Ammon's horn (tissue), 1 donor: ENCODE results near the gene JARID2.

Experiments
- DNase-seq: peaks from one replicate; pipeline ENCODE4 v3.0.0-alpha.2; 2016; ENCODE audit warnings: low spot score

JARID2 gene

DNA sequence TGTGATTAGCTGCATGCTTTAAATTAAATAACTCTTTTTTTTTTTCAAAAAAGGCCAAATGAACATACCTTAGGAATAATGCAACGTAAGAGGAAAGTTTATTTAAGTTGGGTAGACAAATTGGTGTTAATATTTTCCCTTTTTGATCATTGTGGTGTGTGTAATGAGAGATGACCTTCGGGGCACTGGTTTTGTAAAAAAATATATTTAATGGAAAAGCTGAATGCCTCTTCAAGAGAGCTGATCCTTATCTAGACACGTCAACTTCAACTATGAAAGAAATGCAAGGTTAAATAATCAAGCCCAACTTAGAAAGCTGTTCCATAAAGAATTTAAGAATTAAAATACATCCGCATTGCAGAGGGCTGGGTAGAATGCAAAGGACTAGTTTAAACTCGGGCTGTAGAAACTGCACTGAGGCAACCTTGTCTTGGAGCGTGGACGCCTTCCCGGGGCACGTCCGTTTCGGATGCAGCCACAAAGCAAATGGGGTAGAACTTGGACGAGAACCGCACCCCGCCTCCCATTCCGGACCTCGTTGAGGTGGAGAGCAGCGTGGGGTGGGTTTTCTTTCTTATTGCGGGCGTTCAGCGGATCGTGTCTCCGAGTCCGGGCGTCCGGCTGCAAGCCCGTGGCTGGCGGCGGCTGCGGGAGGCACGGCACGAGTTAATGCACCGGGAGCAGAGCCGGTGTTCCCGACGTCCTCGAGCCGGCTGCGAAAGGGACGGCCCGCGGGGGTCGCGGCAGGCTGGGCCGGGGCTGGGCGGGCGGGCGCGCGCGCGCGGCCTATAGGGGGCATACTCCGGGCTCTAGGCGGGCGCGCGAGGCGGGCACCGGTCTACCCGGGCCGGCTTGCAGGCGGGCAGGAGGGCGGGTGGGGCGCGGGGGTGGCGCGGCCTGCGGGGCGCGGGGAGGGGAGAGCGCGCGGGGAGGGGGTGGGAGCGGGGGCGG, 1.9 kb downstream of the JARID2 start:
- DNase-seq = peak; percentile 54

DNA sequence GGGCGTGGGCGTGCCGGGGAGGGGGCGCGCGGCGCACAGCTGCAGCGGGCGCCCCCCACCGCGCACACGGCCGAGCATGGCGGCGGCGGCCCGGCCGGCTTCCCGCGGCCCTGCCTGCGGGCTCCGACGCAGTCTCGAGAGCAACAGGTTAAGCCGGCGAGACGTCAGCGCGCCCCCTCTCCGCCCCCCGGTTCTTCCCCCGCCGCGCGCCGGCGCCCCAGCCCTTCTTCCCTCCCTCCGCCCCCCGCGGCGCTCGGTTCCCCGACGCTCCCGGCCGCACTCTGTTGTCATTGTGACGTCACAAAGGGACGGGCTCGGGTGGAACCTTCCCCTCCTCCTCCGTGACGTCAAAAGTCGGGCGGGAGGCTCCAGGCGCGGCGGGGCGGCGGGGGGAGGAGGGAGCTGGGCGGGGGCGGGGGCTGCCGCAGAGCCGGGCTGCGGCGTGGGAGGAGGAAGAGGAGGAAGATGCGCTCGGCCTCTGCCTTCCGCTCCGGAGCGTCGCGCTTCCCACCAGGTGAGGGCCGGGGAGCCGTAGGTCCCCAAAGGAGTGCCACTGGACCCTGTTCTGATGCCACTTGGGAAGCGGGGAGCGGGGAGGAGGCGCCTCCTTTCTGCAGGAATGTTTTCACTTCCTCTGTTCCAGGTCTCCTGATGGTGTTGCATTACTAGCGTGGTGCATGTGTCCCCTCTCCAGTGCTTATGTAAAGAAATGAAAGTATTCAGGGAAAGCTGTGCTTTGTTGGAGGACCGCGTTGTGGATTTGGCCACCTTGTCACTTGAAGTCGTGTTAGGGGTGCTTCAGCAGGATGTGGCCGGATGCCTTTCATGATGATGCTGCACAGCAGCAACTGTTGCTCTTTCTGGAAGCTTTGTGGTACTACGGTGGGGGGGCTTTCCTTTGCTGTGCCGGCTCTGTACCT, 2.8 kb downstream of the JARID2 start:
- DNase-seq = peak; percentile 96

DNA sequence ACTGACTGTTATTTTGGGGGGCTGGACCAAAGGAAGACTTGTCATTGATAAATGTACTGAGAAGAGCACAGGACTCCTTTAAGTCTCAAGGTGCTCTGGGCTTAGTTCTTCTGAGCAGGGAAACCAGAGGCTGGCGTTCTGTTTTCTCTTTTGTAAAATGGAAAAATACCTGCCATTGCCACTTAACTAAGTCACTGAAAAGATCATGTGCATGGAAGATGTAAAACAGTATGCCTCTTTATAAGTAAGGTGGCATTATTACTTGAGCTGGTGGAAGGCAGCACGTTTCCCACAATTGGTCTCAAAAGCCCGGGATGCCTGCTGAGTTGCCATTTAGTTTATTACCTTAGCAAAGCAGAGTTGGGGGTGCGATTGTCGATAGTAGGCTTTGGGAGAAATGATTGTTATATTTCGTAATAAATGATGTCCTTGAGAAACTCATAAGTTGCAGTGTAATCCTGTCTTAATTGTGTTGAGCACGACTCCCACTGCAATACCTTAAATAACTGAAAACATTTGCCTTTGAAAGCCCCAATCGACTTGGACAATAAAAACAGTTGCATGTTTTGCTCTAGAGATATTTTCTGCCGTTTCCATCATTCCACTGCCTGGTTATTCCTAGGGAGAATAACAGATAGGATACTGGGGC, 3.6 kb downstream of the JARID2 start:
- no peak for DNase-seq

DNA sequence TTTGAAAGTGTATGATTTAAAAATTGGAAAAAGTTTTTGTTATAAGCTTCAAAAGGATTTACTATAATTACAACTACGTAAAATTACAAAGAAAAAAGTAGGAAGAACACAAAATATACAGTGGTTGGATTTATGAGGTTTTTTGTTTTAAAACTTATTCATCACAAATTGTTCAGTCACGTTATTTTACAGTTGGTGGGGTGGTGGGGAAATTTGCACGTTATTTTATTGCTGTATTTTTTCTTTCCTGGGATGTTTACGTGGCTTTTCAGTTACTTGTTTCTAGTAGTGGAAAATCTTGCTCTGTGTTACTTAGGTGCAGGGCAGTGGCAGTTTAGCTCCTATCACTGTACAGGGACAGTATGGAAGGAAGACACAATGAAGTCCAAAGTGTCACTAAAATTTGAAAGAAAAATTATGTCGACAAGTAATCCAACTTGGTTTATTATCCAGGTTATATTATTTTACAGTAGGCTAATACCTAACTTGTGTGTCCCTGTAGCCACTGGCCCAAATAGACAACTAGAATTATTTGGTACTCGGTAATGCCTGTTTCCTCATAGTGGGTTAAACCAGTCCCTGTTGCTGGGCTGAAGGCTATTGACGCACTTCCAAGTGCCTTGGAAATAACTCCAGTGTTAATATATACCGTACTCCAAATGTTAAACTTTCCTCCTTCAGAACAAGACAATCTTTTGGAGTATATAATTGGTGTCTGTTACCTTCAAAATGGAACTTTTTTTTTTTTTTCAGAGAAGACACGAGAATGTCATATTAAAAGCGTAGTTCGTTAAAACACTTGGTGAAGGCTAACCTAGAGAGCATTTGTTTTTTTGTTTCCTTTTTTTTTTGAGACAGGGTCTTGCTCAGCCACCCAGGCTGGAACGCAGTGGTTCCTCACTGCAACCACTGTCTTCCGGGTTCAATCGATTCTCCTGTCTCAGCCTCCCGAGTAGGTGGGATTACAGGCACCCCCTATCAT, 4.6 kb downstream of the JARID2 start:
- no peak for DNase-seq

DNA sequence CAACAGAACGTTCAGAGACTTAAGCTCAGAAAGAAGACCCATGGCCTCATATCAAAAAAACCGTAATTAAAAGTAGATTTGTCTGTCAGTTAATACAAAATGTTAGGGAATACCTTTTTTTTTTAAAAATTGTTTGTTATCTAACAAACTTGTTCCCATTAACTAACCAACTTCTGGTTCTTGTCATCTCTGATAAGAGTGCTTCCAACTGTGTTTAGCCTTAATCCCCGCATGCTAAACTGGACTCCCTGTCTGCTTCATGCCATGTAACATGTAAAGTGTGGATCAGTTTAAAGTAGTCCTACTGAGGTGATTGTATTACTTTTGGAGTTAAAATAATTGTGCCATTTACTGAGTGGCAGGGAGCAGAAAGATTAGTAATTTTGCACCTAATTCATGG, 6.3 kb downstream of the JARID2 start:
- no peak for DNase-seq

DNA sequence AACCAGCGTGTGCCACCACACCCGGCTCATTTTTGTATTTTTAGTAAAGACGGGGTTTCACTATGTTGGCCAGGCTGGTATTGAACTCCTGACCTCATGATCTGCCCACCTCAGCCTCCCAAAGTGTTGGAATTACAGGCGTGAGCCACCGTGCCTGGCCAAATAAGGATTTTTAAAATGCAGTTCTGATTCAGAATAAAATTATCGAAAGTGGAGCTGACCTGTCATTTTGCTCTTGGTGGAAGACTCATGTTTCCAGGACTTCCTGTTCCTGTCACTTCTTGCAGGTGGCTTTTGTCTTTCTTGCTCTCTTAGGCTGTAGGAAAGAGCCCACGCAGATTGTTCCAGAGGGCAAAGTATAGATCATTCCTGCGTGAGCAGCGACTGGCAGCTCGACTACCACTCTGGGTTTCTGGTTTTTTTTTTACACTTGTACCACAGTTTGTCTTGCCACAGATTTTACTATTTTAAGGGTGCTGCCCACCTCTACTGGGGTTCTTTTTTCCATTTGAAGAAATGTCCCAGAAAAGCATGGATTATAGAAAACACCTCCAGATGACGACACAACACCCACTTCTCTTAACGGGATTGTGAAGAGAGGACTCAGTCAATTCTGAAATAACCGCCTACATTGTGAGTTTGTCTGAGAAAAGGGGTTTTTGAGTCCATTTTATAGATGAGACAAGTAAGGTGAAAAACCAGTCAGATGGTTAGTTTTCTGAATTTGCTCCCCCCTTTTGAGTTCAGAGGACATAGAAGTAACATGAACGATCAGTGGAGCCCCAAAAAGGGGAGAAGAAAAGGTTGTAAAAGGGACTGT, 7.5 kb downstream of the JARID2 start:
- DNase-seq = no peak

DNA sequence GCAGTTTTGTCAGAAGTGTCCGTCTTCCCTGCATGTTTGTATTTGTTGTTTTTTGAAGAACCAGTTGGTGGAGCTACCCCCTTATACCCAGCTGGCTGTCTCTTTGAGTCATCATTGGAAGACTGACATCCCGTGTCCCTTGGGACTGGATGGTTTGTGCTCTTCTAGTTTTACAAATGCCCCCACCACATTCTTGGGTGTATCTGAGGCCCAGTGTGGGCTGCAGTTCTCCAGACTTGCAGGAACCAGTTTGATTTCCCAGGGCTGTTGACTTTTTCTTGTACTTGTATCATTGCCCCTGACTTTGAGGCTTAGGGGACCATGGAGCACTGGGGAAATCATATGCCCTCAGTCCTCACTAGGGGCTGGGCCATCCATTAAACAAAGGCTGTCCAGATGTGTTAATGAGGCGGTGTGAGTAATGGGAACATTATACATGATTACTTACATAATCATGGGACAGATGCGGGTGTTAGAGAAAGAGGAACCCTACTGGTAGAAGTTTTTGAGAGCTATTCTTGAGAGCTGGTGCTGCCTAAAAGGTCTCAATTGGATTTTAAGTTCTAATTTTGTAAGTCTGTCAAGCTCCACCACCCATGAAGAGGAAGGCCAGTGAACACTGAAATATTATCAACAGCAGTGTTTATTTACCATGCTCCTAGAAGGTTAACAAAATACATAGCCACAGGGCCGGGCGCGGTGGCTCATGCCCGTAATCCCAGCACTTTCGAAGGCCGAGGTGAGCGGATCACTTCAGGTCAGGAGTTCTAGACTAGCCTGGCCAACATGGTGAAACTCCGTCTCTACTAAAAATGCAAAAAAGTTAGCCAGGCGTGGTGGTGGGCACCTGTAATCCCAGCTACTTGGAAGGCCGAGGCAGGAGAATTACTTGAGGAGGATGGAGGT, 8.5 kb downstream of the JARID2 start:
- DNase-seq = peak; percentile 78

DNA sequence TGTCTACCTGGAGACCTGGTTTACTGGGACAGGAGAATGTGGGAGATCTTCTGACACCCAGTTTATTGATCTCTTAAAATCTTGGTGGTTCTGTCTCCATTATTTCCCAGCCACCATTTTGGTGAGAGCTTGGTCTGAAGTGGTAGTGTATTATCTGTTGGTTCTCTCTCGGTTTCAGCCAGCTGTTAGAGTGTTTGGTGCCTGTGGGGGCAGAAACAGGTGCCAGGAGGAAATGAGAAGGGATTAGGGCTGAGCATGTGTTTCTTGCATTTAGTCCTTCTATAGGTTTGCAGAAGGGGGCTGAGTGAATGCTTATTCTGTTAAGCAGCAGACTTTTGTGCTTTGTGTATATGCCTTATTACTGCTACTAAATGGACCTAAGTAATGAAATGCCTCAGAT, 9.6 kb downstream of the JARID2 start:
- no peak for DNase-seq

DNA sequence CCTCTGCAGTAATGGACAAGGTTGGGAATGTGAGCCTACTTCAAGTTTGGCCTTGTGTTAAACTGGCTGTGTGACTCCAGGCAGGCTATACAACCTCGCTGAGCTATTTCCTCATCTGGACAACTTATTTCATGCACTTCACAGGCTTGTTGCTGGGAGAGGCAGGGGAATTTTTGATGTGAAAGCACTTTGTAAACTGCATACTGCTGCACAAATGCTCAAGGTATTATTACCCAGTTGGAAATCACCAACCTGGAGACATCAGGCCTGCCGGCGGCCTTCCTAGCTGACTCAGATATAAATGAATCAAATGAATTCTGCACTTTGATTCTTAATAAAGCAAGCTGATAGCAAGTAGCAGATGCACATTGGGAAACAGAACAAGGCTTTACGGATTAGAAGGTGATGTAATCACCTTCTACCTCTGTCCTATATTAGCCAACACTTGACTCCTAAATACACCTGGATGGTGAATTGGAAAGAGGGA, 10.1 kb downstream of the JARID2 start:
- DNase-seq = no peak

DNA sequence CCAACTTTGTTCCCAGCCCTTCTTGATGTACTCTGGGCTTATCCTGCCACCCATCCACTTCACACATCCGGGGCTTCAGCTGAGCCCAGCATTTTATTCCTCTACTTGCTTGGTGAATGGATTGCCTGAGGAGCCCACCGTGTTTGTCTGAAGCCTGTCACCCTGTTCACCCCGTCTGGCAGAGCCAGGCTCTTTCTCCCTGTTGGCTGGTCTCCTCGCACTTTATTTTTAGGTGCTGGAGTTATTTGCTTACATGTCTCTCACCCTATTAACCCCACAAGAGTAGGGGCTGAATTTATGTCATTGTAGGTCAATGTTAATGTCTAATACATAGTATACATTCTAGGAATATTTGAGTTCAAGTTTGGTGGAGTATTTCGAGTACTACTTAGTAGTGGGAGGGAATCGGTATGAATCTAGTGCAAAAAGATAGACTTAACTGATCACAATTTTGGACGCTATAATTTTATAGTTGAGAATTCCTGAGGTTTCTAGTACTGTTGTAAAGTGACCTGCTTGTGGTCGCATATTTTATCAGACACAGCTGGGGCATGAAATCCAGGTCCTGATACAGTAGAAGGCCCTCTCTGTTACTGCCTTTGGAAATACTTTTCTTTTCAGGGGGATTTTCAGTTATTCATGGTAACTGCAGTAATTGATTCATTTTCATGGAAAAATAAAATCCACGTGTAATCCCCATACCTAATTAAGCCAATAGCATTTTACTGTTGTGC, 10.8 kb downstream of the JARID2 start:
- DNase-seq = no peak

DNA sequence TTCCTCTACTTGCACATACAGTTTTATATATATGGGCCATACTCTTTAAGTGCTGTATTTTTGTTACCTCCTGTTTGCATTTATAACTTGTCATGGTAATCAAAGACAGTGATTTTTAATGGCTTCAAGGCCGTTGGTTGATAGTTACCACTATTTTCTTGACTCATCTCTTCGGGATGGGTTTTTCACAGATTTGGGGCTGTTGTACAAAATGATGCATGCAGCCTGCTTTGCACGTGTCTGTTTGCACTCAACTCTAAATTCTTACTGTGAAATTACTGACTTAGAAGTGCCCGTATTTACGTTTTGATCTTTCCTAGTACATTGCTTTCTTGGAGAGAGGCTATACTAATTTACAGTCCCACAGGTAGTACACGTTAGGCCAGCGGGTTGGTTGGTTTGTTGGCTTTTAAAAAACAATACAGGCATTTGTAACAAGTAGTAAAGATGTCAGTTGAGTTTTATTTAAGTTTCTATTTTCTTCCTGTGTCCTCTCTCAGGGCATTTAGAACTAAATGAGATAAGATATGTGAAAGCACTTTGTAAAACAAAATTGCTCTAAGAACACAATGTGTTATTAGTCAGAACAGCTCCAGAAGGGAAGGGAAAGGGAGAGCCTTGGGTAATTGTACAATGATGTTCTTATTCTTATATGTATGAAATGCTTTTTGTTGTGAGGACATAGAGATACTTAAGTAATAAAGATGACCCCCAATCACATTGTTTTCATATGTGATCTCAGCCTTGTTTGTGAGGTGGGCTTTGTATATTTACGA, 11.7 kb downstream of the JARID2 start:
- no peak for DNase-seq

DNA sequence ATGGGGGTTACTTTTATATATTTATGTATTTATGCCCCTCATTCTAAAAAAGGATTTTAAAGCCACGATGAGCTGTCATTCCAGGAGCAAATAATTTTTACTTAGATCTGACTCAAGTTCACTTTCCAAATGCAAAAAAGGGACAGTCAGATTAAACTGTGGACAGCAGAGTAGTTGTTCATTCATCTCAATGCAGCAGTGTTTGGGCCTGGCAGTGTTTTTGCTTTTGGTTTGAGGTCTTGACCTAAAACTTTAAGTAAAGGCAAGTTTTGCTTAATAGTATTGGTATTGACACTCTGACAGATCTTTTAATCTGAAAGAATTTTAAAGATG, 13.9 kb downstream of the JARID2 start:
- peak; percentile 54 for DNase-seq

DNA sequence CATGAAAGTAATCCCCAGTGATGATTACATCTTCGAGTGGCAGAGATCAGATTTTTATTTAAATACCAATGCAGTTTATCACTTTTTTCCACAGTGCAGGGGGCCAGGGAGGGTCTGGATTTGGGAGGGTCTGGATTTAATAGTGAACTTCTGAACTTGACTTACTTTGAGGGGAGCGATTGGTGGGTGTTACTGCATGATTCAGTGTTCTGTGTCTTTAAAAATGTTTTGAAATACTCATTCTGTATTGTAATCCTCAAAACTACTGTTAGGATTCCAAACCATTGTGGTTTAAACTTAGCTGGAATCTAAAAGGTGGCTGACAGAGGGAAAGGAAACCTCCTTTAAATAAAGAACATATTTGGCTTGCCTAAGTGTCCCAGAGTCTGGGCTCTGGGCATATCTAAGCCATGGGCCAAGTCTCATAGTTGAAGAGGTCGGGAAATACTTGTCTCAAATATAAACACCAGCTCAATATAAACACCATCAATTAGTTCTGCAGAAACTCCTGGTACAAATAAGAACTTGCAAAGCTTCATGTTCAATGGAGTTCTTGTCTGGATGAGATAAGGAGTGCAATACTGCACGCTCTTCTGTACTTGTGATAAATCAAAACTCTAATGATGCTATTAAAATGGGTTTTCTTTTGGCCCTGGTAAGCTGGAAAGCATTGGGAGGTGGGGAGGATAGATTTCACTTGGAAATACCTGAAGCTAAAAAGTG, 14.4 kb downstream of the JARID2 start:
- no peak for DNase-seq

DNA sequence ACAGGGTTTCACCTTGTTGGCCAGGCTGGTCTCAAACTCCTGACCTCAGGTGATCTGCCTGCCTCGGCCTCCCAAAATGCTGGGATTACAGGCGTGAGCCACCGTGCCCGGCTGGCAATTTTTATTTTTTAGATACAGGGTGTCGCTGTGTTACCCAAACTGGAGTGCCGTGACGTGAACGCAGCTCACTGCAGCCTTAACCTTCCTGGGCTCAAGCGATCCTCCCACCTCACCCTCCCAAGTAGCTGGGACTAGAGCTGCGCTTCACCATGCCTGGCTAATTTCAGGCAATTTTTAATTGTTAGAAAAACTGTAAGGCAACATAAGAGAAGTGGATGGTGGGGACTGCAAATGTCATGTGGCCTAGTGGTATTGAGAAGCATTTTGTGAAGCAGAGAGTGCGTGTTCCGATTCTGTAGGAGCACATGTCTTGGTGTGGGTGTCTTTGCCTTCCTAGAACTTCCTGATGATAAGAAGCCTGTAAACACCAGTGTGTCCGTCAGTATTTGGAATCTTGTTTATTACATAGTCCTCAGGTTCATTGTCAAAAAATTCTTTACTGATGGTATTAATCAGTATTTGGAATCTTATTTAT, 18.0 kb downstream of the JARID2 start:
- DNase-seq = no peak

DNA sequence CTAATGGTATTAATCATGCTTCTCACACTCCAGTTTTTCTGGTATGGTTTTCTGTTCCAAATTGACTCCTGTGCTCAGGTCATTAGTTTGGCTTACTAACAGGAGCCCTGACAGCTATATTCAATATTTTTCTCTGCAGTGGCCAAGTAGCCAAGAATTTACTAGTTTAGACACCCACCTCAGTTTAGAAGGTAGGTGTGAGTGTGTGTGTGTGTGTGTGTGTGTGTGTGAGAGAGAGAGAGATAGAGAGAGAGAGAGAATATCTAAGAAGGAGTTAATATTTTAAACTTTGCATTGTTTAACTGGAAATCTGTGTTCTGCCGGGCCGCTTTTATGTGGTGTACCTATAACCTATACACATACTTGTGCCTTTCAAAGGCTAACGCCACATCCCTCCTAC, 18.5 kb downstream of the JARID2 start:
- no peak for DNase-seq
